Measurements from ENCODE around the gene PRSS23. TPM values are rescaled to one million over a fixed set of nuclear protein-coding genes. Genes with fewer than 3 reads are reported as not detected.
"Not testable (repeated sequence)": the region's sequence is repeated elsewhere in the genome, so short reads cannot be mapped to it uniquely, and the experiment has no call there.

Gene PRSS23
- 10 to 100 TPM; 53.6 to 91.1 (median 74.0) TPM for polyA plus RNA-seq (ENCODE audit: insufficient read depth in 1 of 5, insufficient read length in 5 of 5, low replicate concordance in 1 of 5)
- long read RNA-seq, donor 1, full-length matches to known transcripts = 58 of 81 reads
- long read RNA-seq, donor 1, partial matches to known transcripts = 23 of 81 reads
- long read RNA-seq, donor 1, other reads (novel, unspliced or antisense) = 0 of 81 reads
- long read RNA-seq, donor 2, full-length matches to known transcripts = 21 of 33 reads
- long read RNA-seq, donor 2, partial matches to known transcripts = 12 of 33 reads
- long read RNA-seq, donor 2, other reads (novel, unspliced or antisense) = 0 of 33 reads
- long read RNA-seq, donor 3, full-length matches to known transcripts = 51 of 63 reads
- long read RNA-seq, donor 3, partial matches to known transcripts = 12 of 63 reads
- long read RNA-seq, donor 3, other reads (novel, unspliced or antisense) = 0 of 63 reads
- long read RNA-seq, donor 4, full-length matches to known transcripts = 32 of 54 reads
- long read RNA-seq, donor 4, partial matches to known transcripts = 17 of 54 reads
- long read RNA-seq, donor 4, other reads (novel, unspliced or antisense) = 5 of 54 reads
- long read RNA-seq, donor 5, full-length matches to known transcripts = 43 of 58 reads
- long read RNA-seq, donor 5, partial matches to known transcripts = 15 of 58 reads
- long read RNA-seq, donor 5, other reads (novel, unspliced or antisense) = 0 of 58 reads
- long read RNA-seq, donor 6, full-length matches to known transcripts = 61 of 67 reads
- long read RNA-seq, donor 6, partial matches to known transcripts = 6 of 67 reads
- long read RNA-seq, donor 6, other reads (novel, unspliced or antisense) = 0 of 67 reads
- long read RNA-seq, donor 7, full-length matches to known transcripts = 34 of 34 reads
- long read RNA-seq, donor 7, partial matches to known transcripts = 0 of 34 reads
- long read RNA-seq, donor 7, other reads (novel, unspliced or antisense) = 0 of 34 reads
- long read RNA-seq, donor 8, full-length matches to known transcripts = 15 of 15 reads
- long read RNA-seq, donor 8, partial matches to known transcripts = 0 of 15 reads
- long read RNA-seq, donor 8, other reads (novel, unspliced or antisense) = 0 of 15 reads

GRCh38 chr11:86800076-86800959 is at the start of gene PRSS23:
TSS of gene PRSS23 (plus strand) at chr11:86800542. CDS start at chr11:86807644, 7,102 bp downstream.
- DNase-seq = peak; percentile 58 to 66

GRCh38 chr11:86753459-86753858 is 46.9 kb upstream of the PRSS23 start:
- DNase-seq = no peak

- no peak for DNase-seq
Measured at GRCh38 chr11:86755146-86755545, 45.2 kb upstream of the PRSS23 start.

- no peak for DNase-seq
Measured at GRCh38 chr11:86758171-86758570, 42.2 kb upstream of the PRSS23 start.

GRCh38 chr11:86760577-86760976 is 39.8 kb upstream of the PRSS23 start:
- DNase-seq = no peak

- DNase-seq = no peak
Measured at GRCh38 chr11:86761978-86762377, 38.4 kb upstream of the PRSS23 start.

GRCh38 chr11:86765203-86765602 is 35.1 kb upstream of the PRSS23 start:
- DNase-seq = no peak

GRCh38 chr11:86765878-86766277 is 34.5 kb upstream of the PRSS23 start:
- no peak for DNase-seq

GRCh38 chr11:86769219-86769618 is 31.1 kb upstream of the PRSS23 start:
- no peak for DNase-seq

GRCh38 chr11:86770473-86771027 is 29.8 kb upstream of the PRSS23 start:
- DNase-seq = not testable (repeated sequence)

- no peak for DNase-seq
Measured at GRCh38 chr11:86772999-86773398, 27.3 kb upstream of the PRSS23 start.

- DNase-seq = no peak
Measured at GRCh38 chr11:86773513-86774252, 26.7 kb upstream of the PRSS23 start.

GRCh38 chr11:86774417-86774816 is 25.9 kb upstream of the PRSS23 start:
- DNase-seq = no peak

- no peak for DNase-seq
Measured at GRCh38 chr11:86775361-86775760, 25.0 kb upstream of the PRSS23 start.

GRCh38 chr11:86781546-86781945 is 18.8 kb upstream of the PRSS23 start:
- DNase-seq = no peak

GRCh38 chr11:86782742-86783141 is 17.6 kb upstream of the PRSS23 start:
- no peak for DNase-seq

GRCh38 chr11:86783661-86784060 is 16.7 kb upstream of the PRSS23 start:
- DNase-seq = peak in 1 of 2 donors; percentile 45

GRCh38 chr11:86784241-86784681 is 16.1 kb upstream of the PRSS23 start:
- no peak for DNase-seq

GRCh38 chr11:86785576-86785975 is 14.8 kb upstream of the PRSS23 start:
- DNase-seq = no peak

- no peak for DNase-seq
Measured at GRCh38 chr11:86787018-86787536, 13.3 kb upstream of the PRSS23 start.

Data from right lung (tissue), 10 donors.